Nephron progenitor cell (in vitro differentiated cells): ENCODE results near the gene CAPNS1.

Experiments used
- DNase-seq: peaks from one replicate; pipeline ENCODE4 v3.0.0; 2021
- H3K27ac Mint-ChIP-seq: 2 replicates; pipeline ENCODE4 v1.8.0; 2021; ENCODE audit warnings: mild to moderate bottlenecking, moderate library complexity, mixed read lengths
- H3K27me3 Mint-ChIP-seq: 2 replicates; pipeline ENCODE4 v1.8.0; 2021; ENCODE audit warnings: mild to moderate bottlenecking, low read depth, mixed read lengths; ENCODE audit not compliant: poor library complexity
- H3K36me3 Mint-ChIP-seq: 2 replicates; pipeline ENCODE4 v1.8.0; 2021; ENCODE audit warnings: low read depth, mixed read lengths
- H3K4me1 Mint-ChIP-seq: 2 replicates; pipeline ENCODE4 v1.8.0; 2021; ENCODE audit warnings: mixed read lengths
- H3K4me3 Mint-ChIP-seq: 2 replicates; pipeline ENCODE4 v1.8.0; 2021; ENCODE audit warnings: mild to moderate bottlenecking, moderate library complexity, mixed read lengths
- H3K9me3 Mint-ChIP-seq: 2 replicates; pipeline ENCODE4 v1.8.0; 2021; ENCODE audit warnings: mild to moderate bottlenecking, moderate library complexity, mixed read lengths
- CTCF ChIP-seq: fragments of 200-600 bp; sonication (generic); IDR thresholded peaks from 2 replicates; pipeline ENCODE4 v1.5.0; 2021; ENCODE audit warnings: antibody characterized with exemption

The CAPNS1 gene

GRCh38 chr19:36111200-36111539 lies 28.7 kb upstream of the CAPNS1 start:
- DNase-seq = no peak
- TF ChIP-seq CTCF = no peak
- H3K9me3 Mint-ChIP-seq = no peaks in the 10 kb centered on the region
- H3K27me3 Mint-ChIP-seq = peaks cover 12% of the 10 kb centered on the region
- H3K36me3 Mint-ChIP-seq = peaks cover 18% of the 10 kb centered on the region
- H3K27ac Mint-ChIP-seq = no peak overlapping the region
- no peak overlapping the region for H3K4me3 Mint-ChIP-seq
- peaks cover 29% of the 10 kb centered on the region for H3K4me1 Mint-ChIP-seq

- Mint-ChIP-seq H3K27ac (no peak overlapping the region), H3K4me1 (peaks cover 37% of the 10 kb centered on the region)
Observed at GRCh38 chr19:36112678-36113077, 27.2 kb upstream of the CAPNS1 start.

GRCh38 chr19:36113425-36113824 lies 26.4 kb upstream of the CAPNS1 start:
- H3K36me3 Mint-ChIP-seq = peaks cover 33% of the 10 kb centered on the region

More at GRCh38 chr19:36112678-36113077, 27.2 kb upstream of the CAPNS1 start:
- TF ChIP-seq CTCF = no peak
- peaks cover 16% of the 10 kb centered on the region for H3K27me3 Mint-ChIP-seq
- DNase-seq = no peak
- H3K9me3 Mint-ChIP-seq = no peaks in the 10 kb centered on the region
- H3K4me3 Mint-ChIP-seq = peak overlapping the region; percentile 98
- H3K36me3 Mint-ChIP-seq = peaks cover 26% of the 10 kb centered on the region

GRCh38 chr19:36113894-36114720 lies 25.8 kb upstream of the CAPNS1 start:
- peaks cover 42% of the 10 kb centered on the region for H3K4me1 Mint-ChIP-seq
- no peaks in the 10 kb centered on the region for H3K9me3 Mint-ChIP-seq
- no peak overlapping the region for H3K27ac Mint-ChIP-seq
- peak overlapping the region; percentile 98 for H3K4me3 Mint-ChIP-seq
- peaks cover 16% of the 10 kb centered on the region for H3K27me3 Mint-ChIP-seq
- TF ChIP-seq CTCF = no peak
- H3K36me3 Mint-ChIP-seq = peaks cover 37% of the 10 kb centered on the region
- DNase-seq = peak; percentile 24

More at GRCh38 chr19:36113425-36113824, 26.4 kb upstream of the CAPNS1 start:
- H3K27ac Mint-ChIP-seq = no peak overlapping the region
- DNase-seq = no peak
- no peaks in the 10 kb centered on the region for H3K9me3 Mint-ChIP-seq
- H3K4me3 Mint-ChIP-seq = peak overlapping the region; percentile 98
- H3K27me3 Mint-ChIP-seq = peaks cover 16% of the 10 kb centered on the region
- TF ChIP-seq CTCF = no peak
- peaks cover 42% of the 10 kb centered on the region for H3K4me1 Mint-ChIP-seq

GRCh38 chr19:36114721-36115452 lies 25.0 kb upstream of the CAPNS1 start, which contains the start of gene POLR2I:
TSS of gene POLR2I (minus strand) at chr19:36114875. CDS start at chr19:36114856, 19 bp downstream.
- peaks cover 39% of the 10 kb centered on the region for H3K36me3 Mint-ChIP-seq
- H3K27me3 Mint-ChIP-seq = peaks cover 16% of the 10 kb centered on the region
- no peak for TF ChIP-seq CTCF
- peaks cover 45% of the 10 kb centered on the region for H3K4me1 Mint-ChIP-seq
- H3K4me3 Mint-ChIP-seq = peak within 1 kb of the TSS; percentile 98
- H3K9me3 Mint-ChIP-seq = no peaks in the 10 kb centered on the region
- H3K27ac Mint-ChIP-seq = peak within 1 kb of the TSS; percentile 96
- peak; percentile 99 for DNase-seq
